Vagina (tissue), 2 donors: ENCODE measurements around the gene SLC25A25.

Source experiments
- POLR2AphosphoS5 ChIP-seq, 2 donors: sonication (generic); formaldehyde crosslinking; IDR thresholded peaks; one replicate each; pipeline ENCODE4 v1.9.0; 2017; ENCODE audit warnings: antibody characterized with exemption in 2 of 2, mild to moderate bottlenecking in 2 of 2, low read depth in 1 of 2; ENCODE audit not compliant: insufficient read depth in 1 of 2
- TF ChIP-seq, protein P1 (sequence below), 3 experiments: fragments of 450-650 bp in 2 of 3; fragments of 200-600 bp in 1 of 3; sonication (generic) in 1 of 3; IDR thresholded peaks; one replicate each; pipeline ENCODE4 v1.5.1; 2017 to 2019; ENCODE audit warnings: antibody characterized with exemption in 3 of 3, mild to moderate bottlenecking in 2 of 3, moderate library complexity in 2 of 3

DNA sequence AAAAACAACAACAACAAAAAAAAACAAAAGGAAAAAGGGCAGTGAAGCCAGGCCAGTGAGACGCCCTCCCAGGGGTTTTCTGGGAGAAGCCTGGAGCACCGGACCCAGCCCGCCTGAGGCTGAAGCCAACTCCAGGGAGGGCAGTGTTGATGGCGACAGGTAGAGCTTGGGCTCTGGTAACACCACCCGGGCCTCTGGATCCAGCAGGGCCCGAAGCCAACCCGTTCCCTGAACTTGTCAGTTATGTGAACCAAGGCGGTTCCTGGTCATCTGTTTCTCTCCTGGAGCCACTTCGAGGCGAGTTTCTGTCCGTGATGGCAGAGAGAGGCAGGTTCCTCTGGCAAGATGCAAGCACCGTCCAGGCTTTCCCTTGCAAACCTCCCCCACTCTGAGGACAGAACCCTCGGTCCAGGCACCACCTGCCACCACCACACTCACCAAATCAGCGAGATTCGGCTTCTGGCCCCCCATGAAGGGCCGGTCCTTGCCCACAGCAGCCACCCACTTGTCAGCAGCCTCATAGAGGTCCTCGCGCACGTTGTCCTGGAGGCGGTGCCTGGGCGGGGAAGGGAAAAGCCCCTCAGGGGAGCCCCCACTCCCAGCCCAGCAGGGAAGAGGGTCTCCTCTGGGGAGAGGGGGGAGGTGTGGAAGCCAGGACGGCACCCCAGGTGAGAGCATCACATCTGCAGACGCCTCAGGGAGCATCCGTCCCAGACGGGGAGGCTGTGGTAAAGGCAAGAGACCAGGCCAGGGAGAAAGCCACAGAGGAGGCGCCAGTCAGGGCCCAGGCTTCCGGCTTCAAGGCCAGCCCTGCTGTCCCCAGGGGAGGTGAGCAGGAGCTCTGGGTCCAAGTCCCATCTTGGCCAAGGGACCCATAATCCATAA lies 54.1 kb downstream of the SLC25A25 start:
- TF ChIP-seq, protein P1, sequence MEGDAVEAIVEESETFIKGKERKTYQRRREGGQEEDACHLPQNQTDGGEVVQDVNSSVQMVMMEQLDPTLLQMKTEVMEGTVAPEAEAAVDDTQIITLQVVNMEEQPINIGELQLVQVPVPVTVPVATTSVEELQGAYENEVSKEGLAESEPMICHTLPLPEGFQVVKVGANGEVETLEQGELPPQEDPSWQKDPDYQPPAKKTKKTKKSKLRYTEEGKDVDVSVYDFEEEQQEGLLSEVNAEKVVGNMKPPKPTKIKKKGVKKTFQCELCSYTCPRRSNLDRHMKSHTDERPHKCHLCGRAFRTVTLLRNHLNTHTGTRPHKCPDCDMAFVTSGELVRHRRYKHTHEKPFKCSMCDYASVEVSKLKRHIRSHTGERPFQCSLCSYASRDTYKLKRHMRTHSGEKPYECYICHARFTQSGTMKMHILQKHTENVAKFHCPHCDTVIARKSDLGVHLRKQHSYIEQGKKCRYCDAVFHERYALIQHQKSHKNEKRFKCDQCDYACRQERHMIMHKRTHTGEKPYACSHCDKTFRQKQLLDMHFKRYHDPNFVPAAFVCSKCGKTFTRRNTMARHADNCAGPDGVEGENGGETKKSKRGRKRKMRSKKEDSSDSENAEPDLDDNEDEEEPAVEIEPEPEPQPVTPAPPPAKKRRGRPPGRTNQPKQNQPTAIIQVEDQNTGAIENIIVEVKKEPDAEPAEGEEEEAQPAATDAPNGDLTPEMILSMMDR (IDR thresholded peaks at IDR 0.05) = no peak
- no peak for TF ChIP-seq POLR2AphosphoS5 (IDR thresholded peaks at IDR 0.05; ENCODE audit: insufficient read depth in 1 of 2, low read depth in 1 of 2)
